ENCODE data around the gene ABCA2.

Gene ABCA2

GRCh38 chr9:136984464-136985026 is 43.5 kb downstream of the ABCA2 start:
- no peak for TF ChIP-seq BACH2 (CRISPR knock-in tag; IDR thresholded peaks at IDR 0.05; ENCODE audit: borderline replicate concordance)
- ATAC-seq = no peak

- ATAC-seq = no peak; the same call in 2 of the 3 replicates
- TF ChIP-seq SNAI2 (CRISPR knock-in tag; IDR thresholded peaks at IDR 0.05) = no peak
- TF ChIP-seq BACH2 (CRISPR knock-in tag; IDR thresholded peaks at IDR 0.05; ENCODE audit: borderline replicate concordance) = no peak
- TF ChIP-seq TCF4 (CRISPR knock-in tag; IDR thresholded peaks at IDR 0.05; ENCODE audit: borderline replicate concordance) = peak; percentile 37; the same call in 1 of the 2 replicates
- no peak for TF ChIP-seq ARNTL (CRISPR knock-in tag; IDR thresholded peaks at IDR 0.05; ENCODE audit: borderline replicate concordance, low read depth)
- no peak for TF ChIP-seq ZNF70 (CRISPR knock-in tag; IDR thresholded peaks at IDR 0.05)
- TF ChIP-seq ISL1 (CRISPR knock-in tag; IDR thresholded peaks at IDR 0.05) = no peak
- no peak for TF ChIP-seq ZNF565 (CRISPR knock-in tag; conservative IDR thresholded peaks at IDR 0.05; ENCODE audit: low read depth)
These were observed 44.3 kb downstream of the ABCA2 start for GRCh38 chr9:136983656-136984314.

- TF ChIP-seq BACH2 (CRISPR knock-in tag; IDR thresholded peaks at IDR 0.05; ENCODE audit: borderline replicate concordance) (no peak), SNAI2 (CRISPR knock-in tag; IDR thresholded peaks at IDR 0.05) (no peak), ZFP3 (CRISPR knock-in tag; IDR thresholded peaks at IDR 0.05) (no peak), TSHZ2 (CRISPR knock-in tag; IDR thresholded peaks at IDR 0.05) (no peak), ARNTL (CRISPR knock-in tag; IDR thresholded peaks at IDR 0.05; ENCODE audit: borderline replicate concordance, low read depth) (no peak), POU6F1 (CRISPR knock-in tag; IDR thresholded peaks at IDR 0.05; ENCODE audit: borderline replicate concordance, low read depth) (no peak), PPARA (CRISPR knock-in tag; IDR thresholded peaks at IDR 0.05; ENCODE audit: borderline replicate concordance) (no peak), RARB (CRISPR knock-in tag; IDR thresholded peaks at IDR 0.05) (no peak), TCF4 (CRISPR knock-in tag; IDR thresholded peaks at IDR 0.05; ENCODE audit: borderline replicate concordance) (no peak), CREB5 (CRISPR knock-in tag; IDR thresholded peaks at IDR 0.05; ENCODE audit: low read depth) (no peak), ZC3H10 (CRISPR knock-in tag; IDR thresholded peaks at IDR 0.05) (no peak), ESRRG (CRISPR knock-in tag; IDR thresholded peaks at IDR 0.05) (no peak), CSRNP3 (CRISPR knock-in tag; IDR thresholded peaks at IDR 0.05) (no peak)
- no peak for ATAC-seq
These were observed 44.9 kb downstream of the ABCA2 start for GRCh38 chr9:136983167-136983566.

- ATAC-seq = no peak
- TF ChIP-seq OSR1 (CRISPR knock-in tag; IDR thresholded peaks at IDR 0.05) (no peak), CSDC2 (CRISPR knock-in tag; IDR thresholded peaks at IDR 0.05) (no peak)
These were observed 45.6 kb downstream of the ABCA2 start, which contains the start of gene LCNL1 for GRCh38 chr9:136982232-136983051. TSS of gene LCNL1 (plus strand) at chr9:136982993. CDS start at chr9:136983587, 594 bp downstream.

Data from SK-N-SH treated with all-trans-retinoic acid at 6 μM for 48 hours (cell line).